CD4-positive, alpha-beta T cell (primary cell): ENCODE results near the gene MOGAT2. TPM values are rescaled to one million over a fixed set of nuclear protein-coding genes. Genes with fewer than 3 reads are reported as not detected.
A peak's percentile ranks its signal among the peaks of the same experiment; 100 is the strongest.

Experiments used
- ATAC-seq: fragments of 200-7000 bp; cut with Tn5 transposase; one replicate; pipeline ENCODE4 v1.10.0; 2022; ENCODE audit warnings: mild to moderate bottlenecking; ENCODE audit not compliant: poor library complexity
- CTCF ChIA-PET: fragments of 350-600 bp; sonication (Branson Sonifier 250); formaldehyde crosslinking; loops from one replicate; lab custom pipeline; 2021; ENCODE audit warnings: antibody characterized with exemption, inconsistent platforms; lab: Charles Lee
- POLR2A ChIA-PET: fragments of 350-600 bp; sonication (Branson Sonifier 250); formaldehyde crosslinking; loops from one replicate; lab custom pipeline; 2021; ENCODE audit warnings: antibody characterized with exemption, inconsistent platforms; lab: Charles Lee
- DNase-seq, 14 experiments: peaks; one replicate each; pipeline ENCODE4 v3.0.0-alpha.2; 2013 to 2020; ENCODE audit warnings: mixed read lengths in 2 of 14
- H3K27ac ChIP-seq, 2 donors: one replicate each; pipeline versions ENCODE4 v1.5.1 to v1.7.0; 2013; ENCODE audit warnings: low read length in 2 of 2, low read depth in 1 of 2, mild to moderate bottlenecking in 1 of 2
- H3K27me3 ChIP-seq, 2 experiments: 1 replicate in 1 of 2; 2 replicates in 1 of 2; pipeline versions ENCODE4 v1.6.1 to v1.7.0; 2013; ENCODE audit warnings: low read length in 2 of 2, control low read depth in 1 of 2, mild to moderate bottlenecking in 1 of 2, moderate library complexity in 1 of 2; ENCODE audit not compliant: insufficient read depth in 2 of 2, control insufficient read depth in 1 of 2
- H3K36me3 ChIP-seq: one replicate; pipeline ENCODE4 v1.6.1; 2013; ENCODE audit warnings: low read length, control low read depth; ENCODE audit not compliant: insufficient read depth
- H3K4me1 ChIP-seq: one replicate; pipeline ENCODE4 v1.6.1; 2013; ENCODE audit warnings: low read length, control low read depth; ENCODE audit not compliant: insufficient read depth
- H3K4me3 ChIP-seq: one replicate; pipeline ENCODE4 v1.5.1; 2013; ENCODE audit warnings: mild to moderate bottlenecking, low read length, moderate library complexity
- H3K9me3 ChIP-seq, 2 experiments: 1 replicate in 1 of 2; 2 replicates in 1 of 2; pipeline versions ENCODE4 v1.6.1 to v1.7.0; 2013; ENCODE audit warnings: low read length in 2 of 2, mild to moderate bottlenecking in 2 of 2, control low read depth in 1 of 2, moderate library complexity in 1 of 2; ENCODE audit not compliant: control insufficient read depth in 1 of 2, insufficient read depth in 1 of 2
- H3K27ac Mint-ChIP-seq: one replicate; pipeline ENCODE4 v1.8.0; 2020; ENCODE audit warnings: mixed read lengths
- H3K27me3 Mint-ChIP-seq: one replicate; pipeline ENCODE4 v1.8.0; 2021; ENCODE audit warnings: mixed read lengths
- H3K36me3 Mint-ChIP-seq: one replicate; pipeline ENCODE4 v1.8.0; 2021; ENCODE audit warnings: low read depth, mixed read lengths
- H3K4me1 Mint-ChIP-seq: one replicate; pipeline ENCODE4 v1.8.0; 2021; ENCODE audit warnings: low read depth, mixed read lengths
- H3K4me3 Mint-ChIP-seq: one replicate; pipeline ENCODE4 v1.8.0; 2020; ENCODE audit warnings: mild to moderate bottlenecking, mixed read lengths
- H3K9me3 Mint-ChIP-seq: one replicate; pipeline ENCODE4 v1.8.0; 2020; ENCODE audit warnings: mixed read lengths
- intact Hi-C, 2 experiments: fragments of 100-400 bp; cut with DNase I in 1 of 2; cut with micrococcal nuclease in 1 of 2; formaldehyde crosslinking; loops; one replicate each; pipeline versions ENCODE4 v1.15.1 to v1.9.0; 2023 to 2025; cut with DNase I, micrococcal nuclease
- total RNA-seq, 174 experiments: library from RNA in 2 of 174; stranded (reverse) in 2 of 174; gene quantifications; one replicate each; pipeline ENCODE4 v1.2.3 and lab custom pipeline; 2021 to 2026
- TF ChIP-seq, protein P1 (sequence below): fragments of 200-600 bp; IDR thresholded peaks from one replicate; pipeline ENCODE4 v1.8.0; 2022; ENCODE audit warnings: antibody characterized with exemption, mild to moderate bottlenecking

The MOGAT2 gene
- total RNA-seq, 2 experiments from 2014 or later = not detected

- TF ChIP-seq, protein P1, sequence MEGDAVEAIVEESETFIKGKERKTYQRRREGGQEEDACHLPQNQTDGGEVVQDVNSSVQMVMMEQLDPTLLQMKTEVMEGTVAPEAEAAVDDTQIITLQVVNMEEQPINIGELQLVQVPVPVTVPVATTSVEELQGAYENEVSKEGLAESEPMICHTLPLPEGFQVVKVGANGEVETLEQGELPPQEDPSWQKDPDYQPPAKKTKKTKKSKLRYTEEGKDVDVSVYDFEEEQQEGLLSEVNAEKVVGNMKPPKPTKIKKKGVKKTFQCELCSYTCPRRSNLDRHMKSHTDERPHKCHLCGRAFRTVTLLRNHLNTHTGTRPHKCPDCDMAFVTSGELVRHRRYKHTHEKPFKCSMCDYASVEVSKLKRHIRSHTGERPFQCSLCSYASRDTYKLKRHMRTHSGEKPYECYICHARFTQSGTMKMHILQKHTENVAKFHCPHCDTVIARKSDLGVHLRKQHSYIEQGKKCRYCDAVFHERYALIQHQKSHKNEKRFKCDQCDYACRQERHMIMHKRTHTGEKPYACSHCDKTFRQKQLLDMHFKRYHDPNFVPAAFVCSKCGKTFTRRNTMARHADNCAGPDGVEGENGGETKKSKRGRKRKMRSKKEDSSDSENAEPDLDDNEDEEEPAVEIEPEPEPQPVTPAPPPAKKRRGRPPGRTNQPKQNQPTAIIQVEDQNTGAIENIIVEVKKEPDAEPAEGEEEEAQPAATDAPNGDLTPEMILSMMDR = no peak
- CTCF ChIA-PET = no interaction called here
- POLR2A ChIA-PET = no interaction called here
- no peaks in the 10 kb centered on the region for H3K36me3 ChIP-seq
- no peak overlapping the region for H3K4me3 ChIP-seq
- ATAC-seq (no peak), DNase-seq (peak in 3 of 14 experiments; percentile 16 to 65 (median 60))
- Mint-ChIP-seq H3K36me3 (no peaks in the 10 kb centered on the region), H3K4me3 (no peak overlapping the region), H3K4me1 (peaks cover 7% of the 10 kb centered on the region), H3K27ac (no peak overlapping the region), H3K27me3 (peaks cover 15% of the 10 kb centered on the region), H3K9me3 (no peaks in the 10 kb centered on the region)
- peaks cover 27% of the 10 kb centered on the region for H3K4me1 ChIP-seq
- H3K27me3 ChIP-seq = peaks cover 9 to 13% of the 10 kb centered on the region in 2 experiments
- intact Hi-C loops = no loop called here
- no peaks in the 10 kb centered on the region for H3K9me3 ChIP-seq
- no peak overlapping the region for H3K27ac ChIP-seq
These were observed 56.1 kb downstream of the MOGAT2 start for GRCh38 chr11:75773595-75774353.

GRCh38 chr11:75775056-75775455 lies 57.4 kb downstream of the MOGAT2 start:
- Mint-ChIP-seq H3K36me3 (no peaks in the 10 kb centered on the region), H3K27me3 (peaks cover 4% of the 10 kb centered on the region), H3K27ac (no peak overlapping the region), H3K4me1 (peaks cover 2% of the 10 kb centered on the region), H3K4me3 (no peak overlapping the region), H3K9me3 (no peaks in the 10 kb centered on the region)
- POLR2A ChIA-PET = no interaction called here
- Histone ChIP-seq H3K4me1 (peaks cover 21% of the 10 kb centered on the region), H3K9me3 (no peaks in the 10 kb centered on the region), H3K4me3 (no peak overlapping the region), H3K27me3 (peaks cover 0 to 3% of the 10 kb centered on the region in 2 experiments), H3K27ac (no peak overlapping the region), H3K36me3 (no peaks in the 10 kb centered on the region)
- DNase-seq = no peak
- CTCF ChIA-PET = no interaction called here
- ATAC-seq = no peak
- intact Hi-C loops = no loop called here
- TF ChIP-seq, protein P1 = no peak

- CTCF ChIA-PET = no interaction called here
- ATAC-seq (no peak), DNase-seq (no peak)
- Histone ChIP-seq H3K4me1 (peaks cover 21% of the 10 kb centered on the region), H3K4me3 (no peak overlapping the region), H3K27ac (no peak overlapping the region), H3K9me3 (no peaks in the 10 kb centered on the region), H3K36me3 (no peaks in the 10 kb centered on the region), H3K27me3 (no peaks in the 10 kb centered on the region)
- intact Hi-C loops = no loop called here
- Mint-ChIP-seq H3K36me3 (no peaks in the 10 kb centered on the region), H3K4me3 (no peak overlapping the region), H3K27ac (no peak overlapping the region), H3K9me3 (no peaks in the 10 kb centered on the region), H3K4me1 (no peaks in the 10 kb centered on the region), H3K27me3 (no peaks in the 10 kb centered on the region)
- TF ChIP-seq, protein P1 = no peak
- POLR2A ChIA-PET = no interaction called here
These were observed 58.9 kb downstream of the MOGAT2 start for GRCh38 chr11:75776546-75776945.
